HepG2 (cell line): Measurements from ENCODE around the gene CDH13. TPM values are rescaled to one million over a fixed set of nuclear protein-coding genes. Genes with fewer than 3 reads are reported as not detected.

ENCODE experiments used
- ATAC-seq: fragments of 200-7000 bp; cut with Tn5 transposase; 3 replicates; pipeline ENCODE4 v1.9.1; 2020; ENCODE audit warnings: mild to moderate bottlenecking, moderate library complexity
- BruUV-seq: library from RNA; stranded (reverse); fragments of 400-500 nt; replicated peaks from 2 replicates; lab custom pipeline; 2021; lab: Mats Ljungman, UMichigan
- CTCF ChIA-PET: fragments of 300-600 bp; formaldehyde crosslinking; extraction: SDS; loops from one replicate; lab custom pipeline; 2021; ENCODE audit warnings: low total read pairs, inconsistent platforms, low intra/inter-chr PET ratio; lab: Yijun Ruan, JAX
- POLR2A ChIA-PET: fragments of 350-600 bp; sonication (Branson Sonifier 250); formaldehyde crosslinking; loops from one replicate; lab custom pipeline; 2020; ENCODE audit warnings: antibody characterized with exemption, inconsistent platforms; lab: Yijun Ruan, JAX
- DNase-seq: peaks from one replicate; pipeline ENCODE4 v3.0.0-alpha.2; 2015; ENCODE audit warnings: low spot score
- FAIRE-seq: peaks from 3 replicates; lab custom pipeline; 2011; peaks lifted over from hg19 to GRCh38; lab: Jason Lieb, UNC
- H2AFZ ChIP-seq: one replicate; pipeline ENCODE4 v1.6.1; 2011; ENCODE audit warnings: low read length, inconsistent platforms
- H3K27ac ChIP-seq: fragments of 300-600 bp; 3 replicates; pipeline ENCODE4 v1.8.0; 2011; ENCODE audit warnings: mixed run types, mild to moderate bottlenecking, mixed read lengths, low read length, inconsistent platforms; ENCODE audit not compliant: insufficient read depth; ENCODE audit errors: extremely low read length
- H3K27me3 ChIP-seq, 2 experiments: fragments of 200-600 bp in 1 of 2; 2 replicates in 1 of 2; 3 replicates in 1 of 2; pipeline versions ENCODE4 v1.6.0 to v1.8.0; 2011; ENCODE audit warnings: low read length in 2 of 2, mild to moderate bottlenecking in 2 of 2, moderate library complexity in 2 of 2, inconsistent platforms in 1 of 2; ENCODE audit not compliant: insufficient read depth in 2 of 2, control insufficient read depth in 1 of 2
- H3K36me3 ChIP-seq, 2 experiments: fragments of 200-600 bp in 1 of 2; replicated peaks in 1 of 2; 2 replicates in 1 of 2; 3 replicates in 1 of 2; pipeline versions ENCODE4 v1.5.1 to v1.8.0; 2011; ENCODE audit warnings: low read length in 2 of 2, inconsistent platforms in 1 of 2; ENCODE audit not compliant: insufficient read depth in 2 of 2, control insufficient read depth in 1 of 2
- H3K4me1 ChIP-seq: 2 replicates; pipeline ENCODE4 v1.5.1; 2012; ENCODE audit warnings: low read length, inconsistent platforms; ENCODE audit not compliant: insufficient read depth
- H3K4me2 ChIP-seq: 2 replicates; pipeline ENCODE4 v1.6.0; 2011; ENCODE audit warnings: low read depth, low read length, inconsistent platforms
- H3K4me3 ChIP-seq, 3 experiments: fragments of 200-600 bp in 1 of 3; sonication (generic), shearing (Covaris generic) in 1 of 3; replicated peaks in 1 of 3; 2 replicates each; pipeline ENCODE4 v1.5.1; 2011 to 2016; ENCODE audit warnings: low read length in 3 of 3, inconsistent platforms in 2 of 3, low read depth in 2 of 3, mild to moderate bottlenecking in 2 of 3, control low read depth in 1 of 3, mixed read lengths in 1 of 3; ENCODE audit not compliant: insufficient read depth in 1 of 3
- H3K79me2 ChIP-seq: one replicate; pipeline ENCODE4 v1.6.1; 2011; ENCODE audit warnings: low read length, inconsistent platforms; ENCODE audit not compliant: insufficient read depth
- H3K9ac ChIP-seq: 2 replicates; pipeline ENCODE4 v1.6.0; 2011; ENCODE audit warnings: mild to moderate bottlenecking, low read depth, low read length, inconsistent platforms; ENCODE audit not compliant: insufficient read depth
- H3K9me3 ChIP-seq: 2 replicates; pipeline ENCODE4 v1.5.1; 2012; ENCODE audit warnings: mild to moderate bottlenecking, low read length
- H4K20me1 ChIP-seq: 2 replicates; pipeline ENCODE4 v1.6.0; 2011; ENCODE audit warnings: inconsistent platforms, mild to moderate bottlenecking, low read length, moderate library complexity; ENCODE audit not compliant: insufficient read depth
- NCOA1 ChIP-seq: sonication (generic); formaldehyde crosslinking; IDR thresholded peaks from 2 replicates; pipeline ENCODE4 v1.9.0; 2021; ENCODE audit warnings: missing genetic modification reagents
- ZNF75D ChIP-seq: sonication (generic); formaldehyde crosslinking; IDR thresholded peaks from 2 replicates; pipeline ENCODE4 v1.8.1; 2023; ENCODE audit warnings: missing genetic modification reagents, mild to moderate bottlenecking, borderline replicate concordance
- WGBS: methylation state at CpG from one replicate; pipeline ENCODE4 v1.1.6; 2017; ENCODE audit warnings: low lambda C conversion rate; 5-methylcytosine and 5-hydroxymethylcytosine counted together
- in situ Hi-C: cut with HindIII; loops from 2 replicates; pipeline ENCODE4 v1.10.0; 2017; ENCODE audit warnings: low pct_unique_long_range_greater_than_20kb; ENCODE audit not compliant: extremely low pct_ligation_motif_present
- intact Hi-C: fragments of 100-400 bp; cut with micrococcal nuclease; formaldehyde crosslinking; loops from one replicate; pipeline ENCODE4 v1.10.0; 2022; ENCODE audit not compliant: unreplicated experiment
- polyA plus RNA-seq, 8 experiments: library from polyadenylated mRNA; depleted of rRNA in 3 of 8; stranded (reverse) in 7 of 8; unstranded in 1 of 8; fragments of >200 nt; fragmentation: Illumina TruSeq in 4 of 8; extraction: Trizol in 4 of 8; gene quantifications; 2 replicates each; pipeline versions ENCODE4 v1.2.1 to v1.2.3, GENCODE V29; 2011 to 2016; ENCODE audit warnings: low read depth in 4 of 8, missing spikeins in 1 of 8, mixed read lengths in 1 of 8; ENCODE audit not compliant: insufficient read depth in 1 of 8
- total RNA-seq, 5 experiments: library from RNA; depleted of rRNA; stranded (reverse); fragments of >200 nt; fragmentation: Illumina TruSeq; extraction: Trizol; gene quantifications; 2 replicates each; pipeline ENCODE4 v1.2.3, GENCODE V29; 2016; ENCODE audit warnings: low read depth in 1 of 5
- TF ChIP-seq, protein P1 (sequence below): sonication (generic); formaldehyde crosslinking; IDR thresholded peaks from 2 replicates; pipeline ENCODE4 v1.5.0; 2020; ENCODE audit warnings: mild to moderate bottlenecking, missing genetic modification reagents, borderline replicate concordance

The CDH13 gene
- total and polyA plus RNA-seq, 2 of the 13 experiments (the other 11 are each of a cell fraction or from before 2014, with no cell fraction given) = not detected

DNA sequence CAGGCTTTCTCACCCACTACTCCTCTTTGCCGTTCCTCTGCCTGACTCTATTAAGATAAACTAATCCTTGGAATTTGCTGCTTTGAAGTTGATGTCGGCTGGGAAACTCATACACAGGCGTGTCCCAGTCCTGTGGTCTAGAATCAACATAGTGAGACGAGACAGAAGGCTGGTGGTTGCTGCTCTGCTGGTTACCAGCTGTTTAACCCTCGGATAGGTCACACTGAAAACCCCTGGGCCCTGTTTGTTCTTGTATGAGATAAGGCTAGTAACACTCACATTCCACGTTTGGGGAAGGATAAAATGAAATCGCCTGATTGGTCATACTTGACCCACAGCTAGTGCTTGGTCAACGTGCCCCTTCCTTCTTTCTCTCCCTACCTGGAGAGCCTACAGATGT, 517.0 kb downstream of the CDH13 start (continued):
- TF ChIP-seq, protein P1, sequence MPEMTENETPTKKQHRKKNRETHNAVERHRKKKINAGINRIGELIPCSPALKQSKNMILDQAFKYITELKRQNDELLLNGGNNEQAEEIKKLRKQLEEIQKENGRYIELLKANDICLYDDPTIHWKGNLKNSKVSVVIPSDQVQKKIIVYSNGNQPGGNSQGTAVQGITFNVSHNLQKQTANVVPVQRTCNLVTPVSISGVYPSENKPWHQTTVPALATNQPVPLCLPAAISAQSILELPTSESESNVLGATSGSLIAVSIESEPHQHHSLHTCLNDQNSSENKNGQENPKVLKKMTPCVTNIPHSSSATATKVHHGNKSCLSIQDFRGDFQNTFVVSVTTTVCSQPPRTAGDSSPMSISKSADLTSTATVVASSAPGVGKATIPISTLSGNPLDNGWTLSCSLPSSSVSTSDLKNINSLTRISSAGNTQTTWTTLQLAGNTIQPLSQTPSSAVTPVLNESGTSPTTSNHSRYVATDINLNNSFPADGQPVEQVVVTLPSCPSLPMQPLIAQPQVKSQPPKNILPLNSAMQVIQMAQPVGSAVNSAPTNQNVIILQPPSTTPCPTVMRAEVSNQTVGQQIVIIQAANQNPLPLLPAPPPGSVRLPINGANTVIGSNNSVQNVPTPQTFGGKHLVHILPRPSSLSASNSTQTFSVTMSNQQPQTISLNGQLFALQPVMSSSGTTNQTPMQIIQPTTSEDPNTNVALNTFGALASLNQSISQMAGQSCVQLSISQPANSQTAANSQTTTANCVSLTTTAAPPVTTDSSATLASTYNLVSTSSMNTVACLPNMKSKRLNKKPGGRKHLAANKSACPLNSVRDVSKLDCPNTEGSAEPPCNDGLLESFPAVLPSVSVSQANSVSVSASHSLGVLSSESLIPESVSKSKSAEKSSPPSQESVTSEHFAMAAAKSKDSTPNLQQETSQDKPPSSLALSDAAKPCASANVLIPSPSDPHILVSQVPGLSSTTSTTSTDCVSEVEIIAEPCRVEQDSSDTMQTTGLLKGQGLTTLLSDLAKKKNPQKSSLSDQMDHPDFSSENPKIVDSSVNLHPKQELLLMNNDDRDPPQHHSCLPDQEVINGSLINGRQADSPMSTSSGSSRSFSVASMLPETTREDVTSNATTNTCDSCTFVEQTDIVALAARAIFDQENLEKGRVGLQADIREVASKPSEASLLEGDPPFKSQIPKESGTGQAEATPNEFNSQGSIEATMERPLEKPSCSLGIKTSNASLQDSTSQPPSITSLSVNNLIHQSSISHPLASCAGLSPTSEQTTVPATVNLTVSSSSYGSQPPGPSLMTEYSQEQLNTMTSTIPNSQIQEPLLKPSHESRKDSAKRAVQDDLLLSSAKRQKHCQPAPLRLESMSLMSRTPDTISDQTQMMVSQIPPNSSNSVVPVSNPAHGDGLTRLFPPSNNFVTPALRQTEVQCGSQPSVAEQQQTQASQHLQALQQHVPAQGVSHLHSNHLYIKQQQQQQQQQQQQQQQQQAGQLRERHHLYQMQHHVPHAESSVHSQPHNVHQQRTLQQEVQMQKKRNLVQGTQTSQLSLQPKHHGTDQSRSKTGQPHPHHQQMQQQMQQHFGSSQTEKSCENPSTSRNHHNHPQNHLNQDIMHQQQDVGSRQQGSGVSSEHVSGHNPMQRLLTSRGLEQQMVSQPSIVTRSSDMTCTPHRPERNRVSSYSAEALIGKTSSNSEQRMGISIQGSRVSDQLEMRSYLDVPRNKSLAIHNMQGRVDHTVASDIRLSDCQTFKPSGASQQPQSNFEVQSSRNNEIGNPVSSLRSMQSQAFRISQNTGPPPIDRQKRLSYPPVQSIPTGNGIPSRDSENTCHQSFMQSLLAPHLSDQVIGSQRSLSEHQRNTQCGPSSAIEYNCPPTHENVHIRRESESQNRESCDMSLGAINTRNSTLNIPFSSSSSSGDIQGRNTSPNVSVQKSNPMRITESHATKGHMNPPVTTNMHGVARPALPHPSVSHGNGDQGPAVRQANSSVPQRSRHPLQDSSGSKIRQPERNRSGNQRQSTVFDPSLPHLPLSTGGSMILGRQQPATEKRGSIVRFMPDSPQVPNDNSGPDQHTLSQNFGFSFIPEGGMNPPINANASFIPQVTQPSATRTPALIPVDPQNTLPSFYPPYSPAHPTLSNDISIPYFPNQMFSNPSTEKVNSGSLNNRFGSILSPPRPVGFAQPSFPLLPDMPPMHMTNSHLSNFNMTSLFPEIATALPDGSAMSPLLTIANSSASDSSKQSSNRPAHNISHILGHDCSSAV = no peak

DNA sequence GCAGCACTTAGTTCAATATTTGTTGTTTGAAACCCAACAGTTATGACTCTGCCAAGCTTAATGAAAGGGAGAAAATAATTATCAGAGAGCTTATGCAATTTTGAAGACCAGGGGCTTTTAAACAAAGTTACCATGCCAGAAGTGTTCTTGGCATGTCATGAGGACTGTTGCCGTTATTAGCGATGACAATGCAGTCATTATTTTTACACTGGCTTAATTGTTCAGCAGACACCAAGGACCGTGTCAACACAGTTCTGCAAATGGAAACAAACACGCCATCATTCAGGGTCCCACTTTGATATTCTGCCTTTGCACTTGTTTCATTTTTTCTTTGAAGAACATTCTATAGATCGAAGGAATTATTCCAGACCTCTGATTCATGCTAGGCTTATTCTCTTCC, 518.5 kb downstream of the CDH13 start:
- no peaks in the 10 kb centered on the region for H3K9me3 ChIP-seq
- WGBS = 36% methylated on average over 5 of the region's 5 CpGs
- TF ChIP-seq NCOA1 (CRISPR knock-in tag) = no peak
- no peak for TF ChIP-seq ZNF75D (CRISPR knock-in tag)
- no peak overlapping the region for H3K4me2 ChIP-seq
- intact Hi-C loops (no loop called here), in situ Hi-C loops (no loop called here)
- no peaks in the 10 kb centered on the region for H3K27me3 ChIP-seq
- H3K4me3 ChIP-seq = no peak overlapping the region
- no peak overlapping the region for H3K9ac ChIP-seq
- ATAC-seq = no peak
- H3K27ac ChIP-seq = no peak overlapping the region
- ChIA-PET POLR2A (no interaction called here), CTCF (no interaction called here)
- no peak for FAIRE-seq
- H3K36me3 ChIP-seq = no peaks in the 10 kb centered on the region
- H3K79me2 ChIP-seq = no peaks in the 10 kb centered on the region
- BruUV-seq = no TSS peak
- no peaks in the 10 kb centered on the region for H3K4me1 ChIP-seq
- no peaks in the 10 kb centered on the region for H4K20me1 ChIP-seq
- DNase-seq = no peak
- H2AFZ ChIP-seq = no peak overlapping the region
